Right lobe of liver (tissue), 6 donors: Measurements from ENCODE around the gene KRT7. TPM values are rescaled to one million over a fixed set of nuclear protein-coding genes. Genes with fewer than 3 reads are reported as not detected.

ENCODE experiments used
- ATAC-seq, 4 donors: fragments of 200-7000 bp; cut with Tn5 transposase; one replicate each; pipeline ENCODE4 v1.9.1; 2020; ENCODE audit warnings: mild to moderate bottlenecking in 4 of 4, moderate library complexity in 4 of 4
- DNase-seq, 3 donors: peaks; one replicate each; pipeline ENCODE4 v3.0.0-alpha.2; 2020
- H3K27ac ChIP-seq, 3 donors: fragments of 200-600 bp; one replicate each; pipeline ENCODE4 v1.8.0; 2022
- H3K27me3 ChIP-seq, 2 donors: fragments of 200-600 bp; one replicate each; pipeline ENCODE4 v1.8.0; 2022
- H3K36me3 ChIP-seq, 4 donors: fragments of 200-600 bp; sonication (generic) in 1 of 4; one replicate each; pipeline versions ENCODE4 v1.5.1 to v1.8.0; 2017 to 2022; ENCODE audit warnings: control low read depth in 1 of 4
- H3K4me1 ChIP-seq, 4 donors: fragments of 200-600 bp; sonication (generic) in 1 of 4; one replicate each; pipeline versions ENCODE4 v1.5.1 to v1.8.0; 2017 to 2022; ENCODE audit warnings: control low read depth in 1 of 4
- H3K4me3 ChIP-seq, 3 donors: fragments of 200-600 bp; one replicate each; pipeline ENCODE4 v1.8.0; 2022
- H3K9me3 ChIP-seq, 4 donors: fragments of 200-600 bp; sonication (generic) in 1 of 4; one replicate each; pipeline versions ENCODE4 v1.5.1 to v1.8.0; 2017 to 2022; ENCODE audit warnings: control low read depth in 1 of 4
- POLR2A ChIP-seq: fragments of 450-650 bp; IDR thresholded peaks from one replicate; pipeline ENCODE4 v1.6.1; 2017; ENCODE audit warnings: antibody characterized with exemption, mild to moderate bottlenecking
- WGBS: methylation state at CpG from one replicate; pipeline ENCODE4 v1.1.6; 2018; ENCODE audit warnings: low coverage, low lambda C conversion rate; ENCODE audit not compliant: insufficient coverage; ENCODE audit errors: missing lambda C conversion rate; 5-methylcytosine and 5-hydroxymethylcytosine counted together
- intact Hi-C, 2 donors: fragments of 100-400 bp; cut with DNase I; formaldehyde crosslinking; loops; one replicate each; pipeline versions ENCODE4 v1.11.2 to v1.14.1; 2022
- total RNA-seq, 6 experiments: library from RNA; depleted of rRNA in 2 of 6; stranded (reverse); fragments of >200 nt in 2 of 6; fragmentation: NEBNext Ultra II Directional in 3 of 6; extraction: Animal tissue kit (Norgen Biotek cat#: 25700) in 3 of 6; gene quantifications; one replicate each; pipeline versions ENCODE4 v1.1.0 to v1.2.4, GENCODE V29; 2016 to 2023
- TF ChIP-seq, protein P1 (sequence below), 4 donors: fragments of 200-600 bp in 3 of 4; fragments of 450-650 bp in 1 of 4; IDR thresholded peaks; one replicate each; pipeline versions ENCODE4 v1.5.1 to v1.8.0; 2016 to 2022; ENCODE audit warnings: antibody characterized with exemption in 4 of 4, mild to moderate bottlenecking in 2 of 4
- donor health status: DM: no; HTN: yes; CAD: no.
- donor health status: DM: no; HTN: no; CAD: no.
- donor health status: DM: no; HTN: no; CAD: no.
- donor health status: DM: no; HTN: yes; CAD: no.
- donor health status: DM: no; HTN: yes; CAD: no.

The KRT7 gene
- total RNA-seq, 6 experiments from 2014 or later: 3.4 to 19.2 (median 10.7) TPM

DNA sequence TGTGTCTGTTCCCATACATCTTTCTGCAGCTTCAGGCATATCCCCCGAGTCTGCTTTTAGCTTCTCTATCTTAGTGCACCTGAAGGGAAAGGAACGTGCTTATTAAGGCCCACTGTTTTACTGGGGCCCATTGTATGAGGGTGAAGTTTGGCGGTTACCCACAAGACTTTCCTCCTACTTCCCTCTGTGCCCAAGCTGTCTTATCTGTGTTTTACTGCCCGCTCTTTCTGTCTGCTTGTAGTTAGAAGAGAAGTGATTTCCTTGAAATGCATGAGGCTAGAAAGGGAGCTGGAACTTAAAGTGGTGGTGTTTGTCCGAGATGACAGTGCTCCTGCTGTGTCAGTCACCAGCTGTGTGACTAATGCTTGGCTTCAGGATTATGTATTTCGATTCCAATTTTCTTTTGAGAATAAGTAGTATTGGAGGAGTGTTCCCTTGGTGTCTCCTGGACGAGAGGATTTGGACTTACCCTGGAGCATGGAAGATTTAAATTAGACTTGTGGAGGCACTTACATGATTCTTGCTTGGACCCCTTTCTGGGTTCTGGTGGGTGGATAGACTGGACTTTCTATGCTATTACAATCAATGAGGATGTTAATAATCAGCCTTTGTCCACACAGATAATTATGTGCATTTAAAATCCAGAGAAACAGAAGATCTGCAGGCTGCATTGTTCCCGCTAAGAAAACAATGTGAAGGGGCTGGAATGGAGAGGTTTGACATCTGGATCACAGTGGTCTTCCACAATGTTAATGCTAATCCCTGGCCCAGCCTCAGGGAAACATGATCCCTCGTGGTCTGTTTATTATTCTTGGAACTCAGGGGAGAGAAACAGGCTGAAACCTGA is 27.5 kb downstream of the KRT7 start:
- H3K4me3 ChIP-seq: no peak overlapping the region
- 50% methylated on average over 8 of the region's 9 CpGs for WGBS
- intact Hi-C loops: no loop called here
- no peak for ATAC-seq
- no peaks in the 10 kb centered on the region for H3K36me3 ChIP-seq
- H3K27ac ChIP-seq: no peak overlapping the region
- peaks cover 0 to 5% of the 10 kb centered on the region in 2 donors for H3K27me3 ChIP-seq
- H3K4me1 ChIP-seq: no peaks in the 10 kb centered on the region
- TF ChIP-seq, protein P1, sequence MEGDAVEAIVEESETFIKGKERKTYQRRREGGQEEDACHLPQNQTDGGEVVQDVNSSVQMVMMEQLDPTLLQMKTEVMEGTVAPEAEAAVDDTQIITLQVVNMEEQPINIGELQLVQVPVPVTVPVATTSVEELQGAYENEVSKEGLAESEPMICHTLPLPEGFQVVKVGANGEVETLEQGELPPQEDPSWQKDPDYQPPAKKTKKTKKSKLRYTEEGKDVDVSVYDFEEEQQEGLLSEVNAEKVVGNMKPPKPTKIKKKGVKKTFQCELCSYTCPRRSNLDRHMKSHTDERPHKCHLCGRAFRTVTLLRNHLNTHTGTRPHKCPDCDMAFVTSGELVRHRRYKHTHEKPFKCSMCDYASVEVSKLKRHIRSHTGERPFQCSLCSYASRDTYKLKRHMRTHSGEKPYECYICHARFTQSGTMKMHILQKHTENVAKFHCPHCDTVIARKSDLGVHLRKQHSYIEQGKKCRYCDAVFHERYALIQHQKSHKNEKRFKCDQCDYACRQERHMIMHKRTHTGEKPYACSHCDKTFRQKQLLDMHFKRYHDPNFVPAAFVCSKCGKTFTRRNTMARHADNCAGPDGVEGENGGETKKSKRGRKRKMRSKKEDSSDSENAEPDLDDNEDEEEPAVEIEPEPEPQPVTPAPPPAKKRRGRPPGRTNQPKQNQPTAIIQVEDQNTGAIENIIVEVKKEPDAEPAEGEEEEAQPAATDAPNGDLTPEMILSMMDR (IDR thresholded peaks at IDR 0.05): no peak
- TF ChIP-seq POLR2A: no peak
- H3K9me3 ChIP-seq: no peaks in the 10 kb centered on the region
- DNase-seq: no peak

DNA sequence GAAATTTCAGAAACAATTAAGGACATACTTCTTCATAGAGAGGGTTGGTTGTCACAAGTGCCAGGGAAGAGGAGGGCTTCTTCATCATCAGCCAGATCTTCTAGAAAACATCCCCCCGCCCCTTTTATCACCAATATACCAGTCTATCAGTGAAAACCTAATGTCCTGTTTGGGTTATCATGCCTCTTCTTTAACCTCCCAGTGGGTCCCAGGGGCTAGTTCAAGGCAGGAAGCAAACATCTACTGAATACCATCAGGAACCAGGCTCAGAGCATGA is 28.1 kb downstream of the KRT7 start:
- Histone ChIP-seq H3K4me3 (no peak overlapping the region), H3K36me3 (no peaks in the 10 kb centered on the region), H3K27ac (no peak overlapping the region), H3K27me3 (peaks cover 0 to 5% of the 10 kb centered on the region in 2 donors), H3K9me3 (no peaks in the 10 kb centered on the region), H3K4me1 (no peaks in the 10 kb centered on the region)
- TF ChIP-seq, protein P1 (IDR thresholded peaks at IDR 0.05): no peak
- no peak for TF ChIP-seq POLR2A
- no peak for ATAC-seq
- no peak for DNase-seq
- 38% methylated on average over 1 of the region's 1 CpG for WGBS
- intact Hi-C loops: no loop called here

DNA sequence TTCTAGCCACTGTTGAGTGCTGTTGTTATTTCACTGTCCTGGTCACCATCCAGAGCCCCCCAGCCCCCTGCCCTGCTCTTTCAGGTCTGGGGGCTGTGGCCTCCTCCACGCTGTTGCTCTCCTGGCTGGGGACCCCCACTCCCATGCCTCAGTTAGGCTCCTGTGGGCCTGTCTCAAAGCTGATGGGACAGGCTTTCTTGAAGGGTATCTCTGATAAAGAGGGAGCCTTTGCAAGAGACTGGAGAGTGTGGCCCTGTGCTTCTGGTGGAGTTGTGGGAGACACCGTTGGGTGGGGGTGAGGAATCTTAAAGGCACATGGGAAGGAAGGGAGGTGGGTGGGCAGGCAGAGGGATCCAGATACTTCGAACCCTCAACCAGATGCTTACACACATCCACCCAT is 29.2 kb downstream of the KRT7 start:
- WGBS: 80% methylated on average over 2 of the region's 3 CpGs
- TF ChIP-seq, protein P1 (IDR thresholded peaks at IDR 0.05): no peak
- no peak for TF ChIP-seq POLR2A
- intact Hi-C loops: no loop called here
- ATAC-seq: no peak
- H3K9me3 ChIP-seq: no peaks in the 10 kb centered on the region
- H3K4me3 ChIP-seq: no peak overlapping the region
- DNase-seq: no peak
- peaks cover 0 to 5% of the 10 kb centered on the region in 2 donors for H3K27me3 ChIP-seq
- no peaks in the 10 kb centered on the region for H3K4me1 ChIP-seq
- H3K36me3 ChIP-seq: no peaks in the 10 kb centered on the region
- H3K27ac ChIP-seq: no peak overlapping the region

DNA sequence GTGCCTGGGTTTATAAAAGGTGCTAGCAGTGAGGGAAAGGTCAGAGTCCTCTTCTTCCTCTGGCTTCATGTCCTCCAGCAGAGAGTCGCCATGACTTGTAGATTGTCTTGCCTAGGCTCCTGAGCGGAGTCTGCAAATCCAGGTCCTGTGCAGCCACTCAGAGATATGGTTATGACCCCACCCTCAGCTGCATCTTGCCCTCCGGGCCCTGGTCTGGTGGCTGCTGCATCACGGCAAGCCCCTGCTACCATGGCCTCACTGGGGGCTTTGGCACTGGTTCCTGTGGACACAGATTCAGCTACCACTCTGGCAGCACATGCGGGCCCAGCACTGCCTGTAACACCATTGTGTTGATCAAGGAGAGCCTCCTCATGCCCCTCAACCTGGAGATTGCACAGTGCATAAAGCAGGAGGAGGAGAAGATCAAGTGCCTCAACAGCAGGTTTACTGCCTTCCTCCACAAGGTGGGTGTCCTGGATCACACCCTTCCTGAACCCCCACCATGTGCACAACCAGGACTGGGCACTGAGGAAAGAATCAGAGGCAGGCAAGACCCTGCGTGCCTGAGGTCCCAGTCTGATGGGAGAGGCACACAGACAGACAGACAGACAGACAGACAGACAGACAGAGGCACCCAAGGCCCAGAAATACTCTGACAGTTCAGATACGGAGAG is 30.9 kb downstream of the KRT7 start:
- H3K36me3 ChIP-seq: no peaks in the 10 kb centered on the region
- H3K27me3 ChIP-seq: no peaks in the 10 kb centered on the region
- no peak for ATAC-seq
- no peak overlapping the region for H3K4me3 ChIP-seq
- no peaks in the 10 kb centered on the region for H3K4me1 ChIP-seq
- no peak for DNase-seq
- TF ChIP-seq, protein P1 (IDR thresholded peaks at IDR 0.05): no peak
- TF ChIP-seq POLR2A: no peak
- no peaks in the 10 kb centered on the region for H3K9me3 ChIP-seq
- WGBS: 71% methylated on average over 3 of the region's 7 CpGs
- intact Hi-C loops: no loop called here
- no peak overlapping the region for H3K27ac ChIP-seq
